ENCODE measurements around the gene TMC5. TPM values are rescaled to one million over a fixed set of nuclear protein-coding genes. Genes with fewer than 3 reads are reported as not detected.
A peak's percentile ranks its signal among the peaks of the same experiment; 100 is the strongest.

TMC5 gene
- total and polyA plus RNA-seq, 2 of the 13 experiments (the other 11 are each of a cell fraction or from before 2014, with no cell fraction given) = 0.09 to 0.41 TPM

- TF ChIP-seq CEBPZ (IDR thresholded peaks at IDR 0.05; ENCODE audit: low read length) = no peak
- TF ChIP-seq NKX3-1 (CRISPR knock-in tag; IDR thresholded peaks at IDR 0.05) = no peak
- no peak for TF ChIP-seq ZBTB3 (CRISPR knock-in tag; IDR thresholded peaks at IDR 0.05; ENCODE audit: borderline replicate concordance, low read depth)
- TF ChIP-seq ZBTB34 (CRISPR knock-in tag; IDR thresholded peaks at IDR 0.05) = no peak
- TF ChIP-seq NR2F1 (CRISPR knock-in tag; IDR thresholded peaks at IDR 0.05) = no peak
- TF ChIP-seq NFE2 (CRISPR knock-in tag; IDR thresholded peaks at IDR 0.05) = no peak
- TF ChIP-seq ZUFSP (CRISPR knock-in tag; IDR thresholded peaks at IDR 0.05; ENCODE audit: borderline replicate concordance) = no peak
- peak; percentile 49; the same call in 1 of the 2 replicates for TF ChIP-seq ZNF350 (CRISPR knock-in tag; IDR thresholded peaks at IDR 0.05; ENCODE audit: borderline replicate concordance, low read depth)
- TF ChIP-seq CTCF (CRISPR knock-in tag; IDR thresholded peaks at IDR 0.05) = peak; percentile 67
- no peak for TF ChIP-seq ZNF556 (CRISPR knock-in tag; IDR thresholded peaks at IDR 0.05; ENCODE audit: borderline replicate concordance)
- TF ChIP-seq ZFX (CRISPR knock-in tag; IDR thresholded peaks at IDR 0.05; ENCODE audit: low read depth) = 0 out of 2 replicates have a peak, but pooled peaks have one; percentile 9
- no peak for TF ChIP-seq FOXJ3 (CRISPR knock-in tag; IDR thresholded peaks at IDR 0.05; ENCODE audit: borderline replicate concordance)
- TF ChIP-seq ZNF574 (CRISPR knock-in tag; IDR thresholded peaks at IDR 0.05) = 0 out of 2 replicates have a peak, but pooled peaks have one; percentile 29
- TF ChIP-seq CBFB (CRISPR knock-in tag; IDR thresholded peaks at IDR 0.05) = no peak
- 0 out of 2 replicates have a peak, but pooled peaks have one; percentile 22 for TF ChIP-seq ZNF121 (CRISPR knock-in tag; IDR thresholded peaks at IDR 0.05)
Observed at GRCh38 chr16:19458722-19459379, 41.2 kb downstream of the TMC5 start (continued).
